NCI-H526 treated with DMSO at 0.1 percent for 48 hours (cell line): ENCODE measurements around the gene ZBED2.
"Not testable (repeated sequence)": the region's sequence is repeated elsewhere in the genome, so short reads cannot be mapped to it uniquely, and the experiment has no call there.

ENCODE experiments used
- DNase-seq: peaks from one replicate; lab custom pipeline; 2025; lab: John Stamatoyannopoulos, UW

ZBED2 gene, protein sequence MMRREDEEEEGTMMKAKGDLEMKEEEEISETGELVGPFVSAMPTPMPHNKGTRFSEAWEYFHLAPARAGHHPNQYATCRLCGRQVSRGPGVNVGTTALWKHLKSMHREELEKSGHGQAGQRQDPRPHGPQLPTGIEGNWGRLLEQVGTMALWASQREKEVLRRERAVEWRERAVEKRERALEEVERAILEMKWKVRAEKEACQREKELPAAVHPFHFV

DNA sequence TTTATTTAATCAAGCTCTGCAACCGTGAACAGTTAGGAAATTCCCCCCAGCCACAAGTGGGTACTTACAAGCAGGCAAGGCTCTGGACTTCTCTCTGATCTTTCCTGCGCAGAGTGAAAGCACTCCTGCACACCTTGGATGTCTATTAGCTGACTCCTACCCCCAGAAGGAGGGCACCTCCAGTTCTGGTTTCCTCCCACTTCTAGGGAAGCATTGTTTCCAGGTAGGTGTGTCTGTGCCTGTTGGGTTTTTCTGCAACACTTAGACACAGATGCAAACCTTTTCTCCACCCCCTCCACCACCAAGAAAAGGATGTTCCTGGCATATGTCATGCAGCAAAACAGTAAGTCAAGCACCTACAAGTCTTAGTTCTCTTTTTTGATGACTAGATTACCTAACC is at the start of gene ZBED2:
TSS of gene ZBED2 (minus strand) at position 115 of the 400 bp plus-strand sequence. CDS start 1,145 bp downstream, outside the sequence.
- no peak for DNase-seq

GRCh38 chr3:111639316-111639715 is 44.2 kb upstream of the ZBED2 start:
- DNase-seq, result no peak

GRCh38 chr3:111636366-111636885 is 41.3 kb upstream of the ZBED2 start:
- no peak for DNase-seq

GRCh38 chr3:111635403-111635802 is 40.3 kb upstream of the ZBED2 start:
- no peak for DNase-seq

GRCh38 chr3:111630638-111631037 is 35.5 kb upstream of the ZBED2 start:
- not testable (repeated sequence) for DNase-seq

- DNase-seq, result not testable (repeated sequence)
Measured at GRCh38 chr3:111629018-111629417, 33.9 kb upstream of the ZBED2 start.

DNA sequence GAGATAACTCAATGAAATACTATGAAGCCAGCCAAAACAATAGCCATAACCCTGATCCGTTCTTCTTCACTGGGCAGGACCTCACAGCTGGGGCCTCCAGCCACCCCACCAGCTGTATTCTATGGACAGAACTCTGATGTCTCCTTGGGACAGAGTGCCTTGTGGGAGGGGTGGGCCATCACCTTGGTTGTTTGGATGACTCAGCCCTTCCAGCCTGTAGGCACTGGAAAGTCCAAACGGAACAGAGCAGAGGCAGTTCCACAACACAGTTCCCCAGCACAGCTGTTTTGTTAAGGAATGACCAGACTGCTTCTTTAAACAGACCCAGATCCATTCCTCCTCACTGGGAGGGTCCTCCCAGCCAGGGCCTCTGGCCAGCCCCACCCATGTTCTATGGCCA is 31.9 kb upstream of the ZBED2 start:
- no peak for DNase-seq

GRCh38 chr3:111621535-111621934 is 26.4 kb upstream of the ZBED2 start:
- no peak for DNase-seq

DNA sequence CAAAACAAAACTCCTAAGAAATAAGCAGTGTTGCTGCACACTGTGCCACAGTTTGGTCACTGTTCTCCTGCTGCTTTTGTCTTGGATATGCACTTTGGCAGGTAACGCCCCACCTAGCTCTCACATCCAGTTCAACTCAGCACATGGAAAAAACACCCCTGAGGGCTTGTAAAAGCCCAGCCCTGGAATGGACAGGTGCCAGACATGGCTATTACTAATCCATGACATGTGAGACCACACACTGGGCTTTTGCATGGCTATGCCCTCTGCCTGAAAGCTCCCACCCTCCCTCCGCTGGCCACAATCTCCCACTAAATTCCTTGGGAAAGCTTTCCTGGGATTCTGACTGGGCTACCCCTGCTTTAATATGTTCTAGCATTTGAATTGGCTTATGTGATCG is 24.7 kb upstream of the ZBED2 start:
- DNase-seq, result no peak

GRCh38 chr3:111618945-111619344 is 23.8 kb upstream of the ZBED2 start:
- no peak for DNase-seq

GRCh38 chr3:111617912-111618601 is 22.9 kb upstream of the ZBED2 start:
- no peak for DNase-seq

- no peak for DNase-seq
Measured at GRCh38 chr3:111617406-111617805, 22.3 kb upstream of the ZBED2 start.

DNA sequence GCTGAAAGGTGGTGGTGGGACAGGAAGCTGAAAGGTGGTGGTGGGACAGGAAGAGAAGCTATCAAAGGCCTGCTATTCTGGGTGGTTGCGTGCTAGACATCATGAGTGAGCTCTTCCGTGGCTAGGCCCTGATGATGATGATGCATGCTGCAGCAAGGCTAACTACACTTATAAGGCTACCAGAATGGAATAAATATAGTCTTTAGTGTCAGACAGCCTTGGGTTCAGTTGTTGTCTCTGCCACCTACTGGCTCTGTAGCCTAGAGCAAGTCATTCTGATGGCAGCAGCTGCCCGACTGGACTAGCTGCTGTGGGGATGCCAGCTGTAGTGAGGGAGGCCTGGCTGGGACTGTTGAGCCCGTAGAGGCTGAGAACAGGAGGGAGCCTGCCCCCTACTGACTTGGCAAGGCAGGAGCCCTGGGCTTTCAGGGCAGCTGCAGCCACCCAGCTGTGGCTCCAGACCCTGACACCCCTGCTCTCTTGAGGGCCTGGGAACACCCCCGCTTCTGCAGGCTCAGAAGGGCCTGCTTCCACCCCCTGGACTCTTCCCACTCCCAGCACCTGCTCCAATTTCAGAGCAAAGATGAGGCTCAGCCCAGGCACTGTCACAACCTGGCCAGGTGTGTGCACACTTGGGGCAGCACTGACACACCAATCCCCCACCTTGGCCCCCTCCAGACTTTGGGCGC is 21.4 kb upstream of the ZBED2 start:
- no peak for DNase-seq

DNA sequence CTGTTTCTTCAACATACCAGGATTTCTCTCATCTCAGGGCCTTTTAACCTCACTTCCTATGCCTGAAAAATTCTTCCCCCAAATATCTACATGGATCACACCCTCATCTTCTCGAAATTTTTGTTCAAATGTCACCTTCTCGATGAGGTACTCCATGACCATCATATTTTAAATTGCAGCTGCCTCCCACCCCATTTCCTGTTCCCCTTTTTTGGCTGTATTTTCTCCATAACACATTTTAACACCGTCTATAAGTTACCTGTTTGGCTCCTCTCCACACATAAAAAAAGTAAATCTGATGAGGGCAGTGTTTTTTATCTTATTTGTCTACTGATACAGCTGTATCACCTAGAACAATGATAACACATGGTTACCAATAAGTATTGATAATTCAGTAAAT is 20.7 kb upstream of the ZBED2 start:
- DNase-seq, result no peak

GRCh38 chr3:111613294-111613693 is 18.1 kb upstream of the ZBED2 start:
- no peak for DNase-seq

DNA sequence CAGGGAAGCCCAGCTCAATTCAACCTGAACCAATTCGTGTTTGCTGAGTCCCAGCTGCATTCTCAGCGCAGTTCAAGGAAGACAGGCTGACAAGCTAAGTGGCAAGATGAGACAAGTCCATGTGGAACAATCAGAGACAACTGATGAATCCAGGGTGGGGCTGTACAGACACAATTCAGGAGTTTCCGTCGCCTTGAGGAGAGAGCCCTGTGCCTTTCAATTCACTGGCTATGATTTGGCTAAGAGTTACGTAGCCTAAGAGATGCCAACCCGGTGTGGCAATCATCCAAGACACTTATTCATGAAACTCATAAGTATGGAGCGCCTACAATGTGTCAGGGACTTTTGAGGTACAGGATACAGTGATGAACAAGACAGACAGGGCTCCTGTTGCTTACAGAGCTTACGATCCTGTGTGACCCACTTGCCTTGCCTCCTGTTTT is 15.5 kb upstream of the ZBED2 start:
- DNase-seq, result no peak

- DNase-seq, result no peak
Measured at GRCh38 chr3:111610189-111610588, 15.0 kb upstream of the ZBED2 start.

DNA sequence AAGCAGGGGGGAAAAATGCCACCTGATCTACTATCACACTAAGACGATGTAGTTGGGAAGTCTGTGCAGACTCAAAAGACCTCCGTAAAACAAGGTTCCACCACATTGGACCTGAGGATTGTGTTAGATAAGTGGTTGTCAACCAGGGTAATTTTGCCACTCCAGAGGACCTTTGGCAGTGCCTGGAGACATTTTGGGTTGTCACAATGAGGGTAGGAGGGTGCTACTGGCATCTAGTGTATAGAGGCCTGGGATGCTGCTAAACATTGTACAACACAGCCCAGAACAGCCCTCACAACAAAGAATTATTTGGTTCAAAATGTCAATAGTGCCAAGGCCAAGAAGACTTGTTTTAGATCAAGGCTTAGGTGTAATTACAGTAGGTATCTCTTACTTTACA is 14.6 kb upstream of the ZBED2 start:
- DNase-seq, result no peak

- no peak for DNase-seq
Measured at GRCh38 chr3:111608383-111608782, 13.2 kb upstream of the ZBED2 start.

DNA sequence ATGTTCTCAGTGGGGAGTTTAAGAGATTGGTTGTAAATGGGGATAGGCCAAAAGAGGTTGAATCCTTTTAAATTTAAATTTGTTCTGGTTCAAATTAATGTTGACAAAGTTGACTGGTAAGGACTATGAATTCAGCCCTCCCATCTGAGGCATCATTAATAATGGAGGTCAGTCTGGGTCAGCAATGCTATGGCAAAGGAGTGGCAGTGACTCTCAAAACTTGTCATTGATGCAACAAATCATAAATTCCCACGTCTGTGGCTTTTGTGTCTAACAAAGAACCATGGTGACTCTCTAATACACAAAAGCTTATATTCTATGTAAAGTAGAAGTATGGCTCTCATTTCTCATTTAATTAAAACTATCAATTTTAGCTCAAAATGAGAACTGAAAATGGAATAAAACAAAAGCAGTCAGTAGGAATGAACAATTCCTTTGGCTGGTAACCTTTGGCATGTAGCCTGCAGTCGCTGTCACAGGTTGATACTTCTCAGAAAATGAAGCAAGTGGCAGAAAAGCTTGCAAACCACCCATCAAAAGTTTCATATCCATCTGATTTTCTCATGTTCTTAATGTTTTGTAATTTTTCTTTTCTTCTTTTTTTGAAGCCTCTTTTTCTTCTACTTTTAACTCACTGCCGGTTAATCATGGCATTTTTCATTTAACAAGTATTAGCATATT is 12.2 kb upstream of the ZBED2 start:
- DNase-seq, result no peak

GRCh38 chr3:111605493-111605892 is 10.3 kb upstream of the ZBED2 start:
- DNase-seq, result no peak

GRCh38 chr3:111605018-111605417 is 9.9 kb upstream of the ZBED2 start:
- no peak for DNase-seq
